ENCODE data around the gene TGM1. TPM values are rescaled to one million over a fixed set of nuclear protein-coding genes. Genes with fewer than 3 reads are reported as not detected.

Gene TGM1
- total and polyA plus RNA-seq, 2 experiments from 2014 or later: 0.31 to 0.63 TPM

DNA sequence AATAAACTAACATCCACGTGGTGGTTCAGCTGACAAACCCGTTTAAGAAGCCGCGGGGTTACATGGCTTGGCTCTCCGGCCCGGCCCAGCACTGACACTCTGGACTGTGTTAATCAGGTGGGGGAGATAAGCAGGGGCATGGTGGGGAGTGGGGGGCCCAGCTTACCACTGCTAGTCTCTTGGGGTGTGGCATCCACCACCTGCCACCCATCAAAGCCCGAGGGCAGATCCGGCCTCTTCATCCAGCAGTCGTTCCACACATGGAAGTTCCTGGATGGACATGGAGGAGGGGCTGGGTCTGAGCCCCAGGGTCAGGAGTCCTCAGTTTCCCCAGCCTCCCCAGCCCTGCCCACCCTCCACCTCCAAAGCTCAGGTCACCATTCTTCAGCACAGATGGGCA, 4.9 kb downstream of the TGM1 start:
- H2AFZ ChIP-seq: no peak overlapping the region
- Mint-ChIP-seq H3K36me3 (ENCODE audit: low read depth) (no peaks in the 10 kb centered on the region), H3K27ac (no peak overlapping the region), H3K27me3 (ENCODE audit: insufficient read depth, low read depth, poor library complexity) (peaks cover 16% of the 10 kb centered on the region), H3K9me3 (no peaks in the 10 kb centered on the region), H3K4me3 (no peak overlapping the region), H3K4me1 (peaks cover 4% of the 10 kb centered on the region; the same call in 2 of the 3 replicates)
- H3K36me3 ChIP-seq (ENCODE audit: insufficient read depth): no peaks in the 10 kb centered on the region
- no peak overlapping the region for H3K4me3 ChIP-seq
- DNase-seq (ENCODE audit: low spot score) (no peak), ATAC-seq (no peak)
- no peaks in the 10 kb centered on the region for H4K20me1 ChIP-seq (replicated peaks; ENCODE audit: insufficient read depth)
- no peaks in the 10 kb centered on the region for H3K27me3 ChIP-seq (ENCODE audit: insufficient read depth)
- H3K27ac ChIP-seq (ENCODE audit: low read depth): no peak overlapping the region
- no peaks in the 10 kb centered on the region for H3K4me1 ChIP-seq (ENCODE audit: insufficient read depth)
- no peaks in the 10 kb centered on the region for H3F3A ChIP-seq (replicated peaks; ENCODE audit: low read depth)
- no peak overlapping the region for H3K4me2 ChIP-seq
- no peaks in the 10 kb centered on the region for H3K9me2 ChIP-seq (ENCODE audit: insufficient read depth)
- TF ChIP-seq ZNF331 (CRISPR knock-in tag; IDR thresholded peaks at IDR 0.05; ENCODE audit: low read depth) (no peak), NANOG (IDR thresholded peaks at IDR 0.05; ENCODE audit: borderline replicate concordance) (no peak), ZNF462 (CRISPR knock-in tag; IDR thresholded peaks at IDR 0.05) (no peak), EZH2 (IDR thresholded peaks at IDR 0.05; ENCODE audit: low read depth, unreplicated experiment) (no peak), JUNB (IDR thresholded peaks at IDR 0.05; ENCODE audit: unreplicated experiment) (no peak), ETS1 (IDR thresholded peaks at IDR 0.05) (no peak)
- TF ChIP-seq, protein P1, sequence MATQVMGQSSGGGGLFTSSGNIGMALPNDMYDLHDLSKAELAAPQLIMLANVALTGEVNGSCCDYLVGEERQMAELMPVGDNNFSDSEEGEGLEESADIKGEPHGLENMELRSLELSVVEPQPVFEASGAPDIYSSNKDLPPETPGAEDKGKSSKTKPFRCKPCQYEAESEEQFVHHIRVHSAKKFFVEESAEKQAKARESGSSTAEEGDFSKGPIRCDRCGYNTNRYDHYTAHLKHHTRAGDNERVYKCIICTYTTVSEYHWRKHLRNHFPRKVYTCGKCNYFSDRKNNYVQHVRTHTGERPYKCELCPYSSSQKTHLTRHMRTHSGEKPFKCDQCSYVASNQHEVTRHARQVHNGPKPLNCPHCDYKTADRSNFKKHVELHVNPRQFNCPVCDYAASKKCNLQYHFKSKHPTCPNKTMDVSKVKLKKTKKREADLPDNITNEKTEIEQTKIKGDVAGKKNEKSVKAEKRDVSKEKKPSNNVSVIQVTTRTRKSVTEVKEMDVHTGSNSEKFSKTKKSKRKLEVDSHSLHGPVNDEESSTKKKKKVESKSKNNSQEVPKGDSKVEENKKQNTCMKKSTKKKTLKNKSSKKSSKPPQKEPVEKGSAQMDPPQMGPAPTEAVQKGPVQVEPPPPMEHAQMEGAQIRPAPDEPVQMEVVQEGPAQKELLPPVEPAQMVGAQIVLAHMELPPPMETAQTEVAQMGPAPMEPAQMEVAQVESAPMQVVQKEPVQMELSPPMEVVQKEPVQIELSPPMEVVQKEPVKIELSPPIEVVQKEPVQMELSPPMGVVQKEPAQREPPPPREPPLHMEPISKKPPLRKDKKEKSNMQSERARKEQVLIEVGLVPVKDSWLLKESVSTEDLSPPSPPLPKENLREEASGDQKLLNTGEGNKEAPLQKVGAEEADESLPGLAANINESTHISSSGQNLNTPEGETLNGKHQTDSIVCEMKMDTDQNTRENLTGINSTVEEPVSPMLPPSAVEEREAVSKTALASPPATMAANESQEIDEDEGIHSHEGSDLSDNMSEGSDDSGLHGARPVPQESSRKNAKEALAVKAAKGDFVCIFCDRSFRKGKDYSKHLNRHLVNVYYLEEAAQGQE (IDR thresholded peaks at IDR 0.05; ENCODE audit: unreplicated experiment): no peak
- no peaks in the 10 kb centered on the region for H3K79me2 ChIP-seq (replicated peaks; ENCODE audit: insufficient read depth)
